ENCODE measurements around the gene PGAM1. TPM values are rescaled to one million over a fixed set of nuclear protein-coding genes. Genes with fewer than 3 reads are reported as not detected.

PGAM1 gene
- total and polyA plus RNA-seq, 9 of the 15 experiments (the other 6 are each of a cell fraction or from before 2014, with no cell fraction given): 40.3 to 559 (median 269) TPM

DNA sequence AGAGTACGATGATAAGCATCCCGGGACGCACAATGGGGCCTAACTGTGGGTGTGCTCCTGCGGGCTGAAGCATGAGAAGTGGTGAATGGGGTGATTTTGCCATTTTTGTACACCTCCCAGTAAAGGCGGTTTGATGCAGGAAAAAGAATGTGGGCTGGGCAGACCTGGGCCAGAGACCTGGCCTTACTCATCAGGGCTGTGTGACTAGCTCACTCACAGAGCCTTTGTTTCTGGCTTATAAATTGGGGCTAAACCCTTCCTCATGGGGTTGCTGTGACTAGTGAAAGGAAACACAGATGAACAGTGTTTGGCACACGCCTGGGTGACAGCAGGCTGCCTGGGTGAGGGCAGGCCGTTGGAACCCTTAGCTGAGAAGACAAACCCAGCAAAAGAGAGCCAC, 42.8 kb upstream of the PGAM1 start (continued):
- TF ChIP-seq, protein P1, sequence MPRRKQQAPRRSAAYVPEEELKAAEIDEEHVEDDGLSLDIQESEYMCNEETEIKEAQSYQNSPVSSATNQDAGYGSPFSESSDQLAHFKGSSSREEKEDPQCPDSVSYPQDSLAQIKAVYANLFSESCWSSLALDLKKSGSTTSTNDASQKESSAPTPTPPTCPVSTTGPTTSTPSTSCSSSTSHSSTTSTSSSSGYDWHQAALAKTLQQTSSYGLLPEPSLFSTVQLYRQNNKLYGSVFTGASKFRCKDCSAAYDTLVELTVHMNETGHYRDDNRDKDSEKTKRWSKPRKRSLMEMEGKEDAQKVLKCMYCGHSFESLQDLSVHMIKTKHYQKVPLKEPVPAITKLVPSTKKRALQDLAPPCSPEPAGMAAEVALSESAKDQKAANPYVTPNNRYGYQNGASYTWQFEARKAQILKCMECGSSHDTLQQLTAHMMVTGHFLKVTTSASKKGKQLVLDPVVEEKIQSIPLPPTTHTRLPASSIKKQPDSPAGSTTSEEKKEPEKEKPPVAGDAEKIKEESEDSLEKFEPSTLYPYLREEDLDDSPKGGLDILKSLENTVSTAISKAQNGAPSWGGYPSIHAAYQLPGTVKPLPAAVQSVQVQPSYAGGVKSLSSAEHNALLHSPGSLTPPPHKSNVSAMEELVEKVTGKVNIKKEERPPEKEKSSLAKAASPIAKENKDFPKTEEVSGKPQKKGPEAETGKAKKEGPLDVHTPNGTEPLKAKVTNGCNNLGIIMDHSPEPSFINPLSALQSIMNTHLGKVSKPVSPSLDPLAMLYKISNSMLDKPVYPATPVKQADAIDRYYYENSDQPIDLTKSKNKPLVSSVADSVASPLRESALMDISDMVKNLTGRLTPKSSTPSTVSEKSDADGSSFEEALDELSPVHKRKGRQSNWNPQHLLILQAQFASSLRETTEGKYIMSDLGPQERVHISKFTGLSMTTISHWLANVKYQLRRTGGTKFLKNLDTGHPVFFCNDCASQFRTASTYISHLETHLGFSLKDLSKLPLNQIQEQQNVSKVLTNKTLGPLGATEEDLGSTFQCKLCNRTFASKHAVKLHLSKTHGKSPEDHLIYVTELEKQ (CRISPR knock-in tag; IDR thresholded peaks at IDR 0.05): no peak
- TF ChIP-seq ZNF134 (CRISPR knock-in tag; conservative IDR thresholded peaks at IDR 0.05) (no peak), NONO (IDR thresholded peaks at IDR 0.05; ENCODE audit: low read depth in 2 of 2, low read length in 1 of 2) (no peak), ZNF77 (CRISPR knock-in tag; IDR thresholded peaks at IDR 0.05) (no peak)
- TF ChIP-seq, protein P2, sequence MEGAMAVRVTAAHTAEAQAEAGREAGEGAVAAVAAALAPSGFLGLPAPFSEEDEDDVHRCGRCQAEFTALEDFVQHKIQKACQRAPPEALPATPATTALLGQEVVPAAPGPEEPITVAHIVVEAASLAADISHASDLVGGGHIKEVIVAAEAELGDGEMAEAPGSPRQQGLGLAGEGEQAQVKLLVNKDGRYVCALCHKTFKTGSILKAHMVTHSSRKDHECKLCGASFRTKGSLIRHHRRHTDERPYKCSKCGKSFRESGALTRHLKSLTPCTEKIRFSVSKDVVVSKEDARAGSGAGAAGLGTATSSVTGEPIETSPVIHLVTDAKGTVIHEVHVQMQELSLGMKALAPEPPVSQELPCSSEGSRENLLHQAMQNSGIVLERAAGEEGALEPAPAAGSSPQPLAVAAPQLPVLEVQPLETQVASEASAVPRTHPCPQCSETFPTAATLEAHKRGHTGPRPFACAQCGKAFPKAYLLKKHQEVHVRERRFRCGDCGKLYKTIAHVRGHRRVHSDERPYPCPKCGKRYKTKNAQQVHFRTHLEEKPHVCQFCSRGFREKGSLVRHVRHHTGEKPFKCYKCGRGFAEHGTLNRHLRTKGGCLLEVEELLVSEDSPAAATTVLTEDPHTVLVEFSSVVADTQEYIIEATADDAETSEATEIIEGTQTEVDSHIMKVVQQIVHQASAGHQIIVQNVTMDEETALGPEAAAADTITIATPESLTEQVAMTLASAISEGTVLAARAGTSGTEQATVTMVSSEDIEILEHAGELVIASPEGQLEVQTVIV (CRISPR knock-in tag; IDR thresholded peaks at IDR 0.05; ENCODE audit: borderline replicate concordance): no peak

All from K562 (cell line).